ENCODE results near the gene EFL1.
"Not testable (repeated sequence)": the region's sequence is repeated elsewhere in the genome, so short reads cannot be mapped to it uniquely, and the experiment has no call there.

GRCh38 chr15:82282386-82282785 lies 19.9 kb upstream of the EFL1 start:
- not testable (repeated sequence) for TF ChIP-seq SP1 (CRISPR knock-in tag; conservative IDR thresholded peaks at IDR 0.05); MAX (CRISPR knock-in tag; IDR thresholded peaks at IDR 0.05); TP53 (CRISPR knock-in tag; IDR thresholded peaks at IDR 0.05); STAT6 (CRISPR knock-in tag; conservative IDR thresholded peaks at IDR 0.05; ENCODE audit: low read depth); USF2 (CRISPR knock-in tag; IDR thresholded peaks at IDR 0.05); MXD4 (CRISPR knock-in tag; IDR thresholded peaks at IDR 0.05; ENCODE audit: borderline replicate concordance); USF1 (CRISPR knock-in tag; IDR thresholded peaks at IDR 0.05); PREB (CRISPR knock-in tag; IDR thresholded peaks at IDR 0.05; ENCODE audit: borderline replicate concordance); JAZF1 (CRISPR knock-in tag; IDR thresholded peaks at IDR 0.05); CREM (CRISPR knock-in tag; IDR thresholded peaks at IDR 0.05)

All from WTC11 (cell line).